VCaP (cell line): ENCODE results near the gene MGAT4A.
"Not testable (repeated sequence)": the region's sequence is repeated elsewhere in the genome, so short reads cannot be mapped to it uniquely, and the experiment has no call there.

Source experiments
- H3K27ac ChIP-seq: fragments of 450-650 bp; 2 replicates; pipeline ENCODE4 v1.5.1; 2017
- CTCF ChIP-seq: fragments of 450-650 bp; conservative IDR thresholded peaks from 2 replicates; pipeline ENCODE4 v1.5.1; 2017; ENCODE audit warnings: mild to moderate bottlenecking, moderate library complexity

The MGAT4A gene

GRCh38 chr2:98759338-98759737 is 28.4 kb upstream of the MGAT4A start:
- peak overlapping the region; percentile 68; the same call in 1 of the 2 replicates for H3K27ac ChIP-seq
- no peak for TF ChIP-seq CTCF

- H3K27ac ChIP-seq: peak overlapping the region; percentile 68
- TF ChIP-seq CTCF: no peak
These were observed 27.0 kb upstream of the MGAT4A start for GRCh38 chr2:98757904-98758421.

DNA sequence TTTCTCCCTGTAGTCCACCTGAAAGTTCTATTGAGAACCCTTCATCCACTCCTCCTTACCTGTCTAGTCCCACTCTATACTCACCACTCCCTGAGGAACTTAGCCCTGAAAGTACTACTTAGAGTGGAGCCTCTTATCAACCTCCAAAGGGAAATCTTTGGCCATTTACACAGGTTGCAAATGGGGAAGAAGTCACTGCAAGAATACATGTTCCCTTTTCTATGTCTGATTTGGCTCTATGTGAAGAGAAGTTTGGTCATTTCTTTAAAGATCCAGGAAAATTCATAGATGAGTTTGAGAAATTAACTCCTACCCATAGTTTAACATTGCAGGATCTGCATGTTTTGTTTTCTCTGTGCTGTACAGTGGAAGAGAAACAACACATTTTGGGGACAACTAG is 22.9 kb upstream of the MGAT4A start:
- no peak overlapping the region for H3K27ac ChIP-seq
- TF ChIP-seq CTCF: no peak

- H3K27ac ChIP-seq: not testable (repeated sequence)
These were observed 21.8 kb upstream of the MGAT4A start for GRCh38 chr2:98752711-98753110.

DNA sequence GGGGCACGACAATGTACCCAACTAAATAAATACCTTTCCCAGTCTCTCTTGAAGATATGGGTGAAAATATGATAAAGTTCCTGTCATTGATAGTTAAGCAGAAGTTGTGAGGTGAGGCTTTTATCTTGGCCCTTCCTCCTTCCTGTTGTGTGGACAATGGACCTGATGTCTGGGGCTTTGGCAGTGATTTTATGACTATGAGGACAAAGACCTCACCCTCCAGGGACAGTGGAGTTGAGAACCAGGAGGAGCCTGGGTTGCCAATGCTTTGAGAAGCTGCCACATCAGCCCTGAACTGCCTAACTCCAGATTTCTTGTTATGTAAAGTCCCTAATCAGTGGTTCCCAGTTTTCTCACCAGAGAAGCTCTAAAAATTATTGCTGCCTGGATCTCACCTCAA is 20.8 kb upstream of the MGAT4A start:
- no peak for TF ChIP-seq CTCF

GRCh38 chr2:98750593-98751282 is 19.8 kb upstream of the MGAT4A start:
- no peak for TF ChIP-seq CTCF
- H3K27ac ChIP-seq: no peak overlapping the region

More for the DNA sequence above, 20.8 kb upstream of the MGAT4A start:
- no peak overlapping the region for H3K27ac ChIP-seq

DNA sequence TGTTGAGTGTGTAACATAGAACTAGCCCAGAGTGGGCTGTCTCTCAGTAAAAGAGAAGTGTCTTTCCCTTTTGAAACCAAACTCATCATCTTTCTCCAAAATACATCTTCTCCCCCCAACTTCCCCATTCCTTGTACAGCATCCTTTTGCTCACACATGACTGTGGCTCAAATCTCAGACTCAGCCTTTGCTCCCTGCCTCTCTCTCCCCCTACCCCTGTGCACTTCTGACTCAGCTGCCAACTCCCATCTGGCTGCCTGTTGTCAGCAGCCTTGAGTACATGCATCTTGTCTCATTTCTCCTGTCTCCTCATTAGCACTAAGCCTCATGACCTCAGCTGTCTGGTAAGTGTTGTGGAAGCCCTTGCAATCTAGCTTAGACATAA is 18.1 kb upstream of the MGAT4A start:
- H3K27ac ChIP-seq: no peak overlapping the region

More for the DNA sequence above, 18.1 kb upstream of the MGAT4A start:
- no peak for TF ChIP-seq CTCF
